HepG2 (cell line): ENCODE data around the gene INTS15. TPM values are rescaled to one million over a fixed set of nuclear protein-coding genes. Genes with fewer than 3 reads are reported as not detected.
A peak's percentile ranks its signal among the peaks of the same experiment; 100 is the strongest.

Source experiments
- DMAP1 ChIP-seq: IDR thresholded peaks from 2 replicates; pipeline ENCODE4 v1.6.1; 2016
- GPN1 ChIP-seq: sonication (generic); formaldehyde crosslinking; IDR thresholded peaks from 2 replicates; pipeline ENCODE4 v1.5.1; 2020; ENCODE audit warnings: missing genetic modification reagents, borderline replicate concordance
- HNRNPUL1 ChIP-seq: fragments of 200-400 bp; formaldehyde crosslinking; IDR thresholded peaks from 2 replicates; pipeline ENCODE4 v1.6.1; 2017; ENCODE audit warnings: low read depth, mild to moderate bottlenecking, low read length, moderate library complexity
- ISL2 ChIP-seq: sonication (generic); formaldehyde crosslinking; IDR thresholded peaks from 2 replicates; pipeline ENCODE4 v1.5.0; 2020; ENCODE audit warnings: missing genetic modification reagents
- KAT8 ChIP-seq: IDR thresholded peaks from 2 replicates; pipeline ENCODE4 v1.6.1; 2016; ENCODE audit warnings: missing genetic modification reagents, missing compliant biosample characterization
- MAFF ChIP-seq: IDR thresholded peaks from 2 replicates; pipeline ENCODE4 v1.6.1; 2011; ENCODE audit warnings: low read depth, low read length, improper control_type of control experiment
- SNAPC2 ChIP-seq: sonication (generic); formaldehyde crosslinking; IDR thresholded peaks from 2 replicates; pipeline ENCODE4 v1.8.1; 2022; ENCODE audit warnings: mild to moderate bottlenecking, missing genetic modification reagents
- XRCC5 ChIP-seq: fragments of 200-400 bp; formaldehyde crosslinking; optimal IDR thresholded peaks from 2 replicates; pipeline ENCODE3; 2017; ENCODE audit warnings: mild to moderate bottlenecking, low read length
- ZFP36L2 ChIP-seq: sonication (generic); formaldehyde crosslinking; IDR thresholded peaks from 2 replicates; pipeline ENCODE4 v1.4.0; 2020; ENCODE audit warnings: missing genetic modification reagents
- ZNF550 ChIP-seq: sonication (generic); formaldehyde crosslinking; IDR thresholded peaks from 2 replicates; pipeline ENCODE4 v1.4.0; 2020; ENCODE audit warnings: mild to moderate bottlenecking, missing genetic modification reagents, borderline replicate concordance
- ZNF567 ChIP-seq: sonication (generic); formaldehyde crosslinking; IDR thresholded peaks from 2 replicates; pipeline ENCODE4 v1.8.1; 2023; ENCODE audit warnings: mild to moderate bottlenecking, missing genetic modification reagents, borderline replicate concordance
- polyA plus RNA-seq, 8 experiments: library from polyadenylated mRNA; depleted of rRNA in 3 of 8; stranded (reverse) in 7 of 8; unstranded in 1 of 8; fragments of >200 nt; fragmentation: Illumina TruSeq in 4 of 8; extraction: Trizol in 4 of 8; gene quantifications; 2 replicates each; pipeline versions ENCODE4 v1.2.1 to v1.2.3, GENCODE V29; 2011 to 2016; ENCODE audit warnings: low read depth in 4 of 8, missing spikeins in 1 of 8, mixed read lengths in 1 of 8; ENCODE audit not compliant: insufficient read depth in 1 of 8
- total RNA-seq, 5 experiments: library from RNA; depleted of rRNA; stranded (reverse); fragments of >200 nt; fragmentation: Illumina TruSeq; extraction: Trizol; gene quantifications; 2 replicates each; pipeline ENCODE4 v1.2.3, GENCODE V29; 2016; ENCODE audit warnings: low read depth in 1 of 5
- TF ChIP-seq, protein P1 (sequence below): sonication (generic); formaldehyde crosslinking; conservative IDR thresholded peaks from 2 replicates; pipeline ENCODE4 v1.4.0; 2020; ENCODE audit warnings: mild to moderate bottlenecking, missing genetic modification reagents, moderate library complexity
- TF ChIP-seq, protein P2 (sequence below): sonication (generic); formaldehyde crosslinking; IDR thresholded peaks from 2 replicates; pipeline ENCODE4 v1.5.1; 2020; ENCODE audit warnings: missing genetic modification reagents, mild to moderate bottlenecking, borderline replicate concordance
- TF ChIP-seq, protein P3 (sequence below): sonication (generic); formaldehyde crosslinking; IDR thresholded peaks from 2 replicates; pipeline ENCODE4 v1.5.0; 2020; ENCODE audit warnings: mild to moderate bottlenecking, missing genetic modification reagents
- TF ChIP-seq, protein P4 (sequence below): sonication (generic); formaldehyde crosslinking; IDR thresholded peaks from 2 replicates; pipeline ENCODE4 v1.8.1; 2022; ENCODE audit warnings: mild to moderate bottlenecking, missing genetic modification reagents
- TF ChIP-seq, protein P5 (sequence below): sonication (generic); formaldehyde crosslinking; conservative IDR thresholded peaks from 2 replicates; pipeline ENCODE4 v1.8.0; 2022; ENCODE audit warnings: mild to moderate bottlenecking, moderate library complexity, missing genetic modification reagents

Gene INTS15
- total and polyA plus RNA-seq, 2 of the 13 experiments (the other 11 are each of a cell fraction or from before 2014, with no cell fraction given): 16.3 to 25.7 TPM

DNA sequence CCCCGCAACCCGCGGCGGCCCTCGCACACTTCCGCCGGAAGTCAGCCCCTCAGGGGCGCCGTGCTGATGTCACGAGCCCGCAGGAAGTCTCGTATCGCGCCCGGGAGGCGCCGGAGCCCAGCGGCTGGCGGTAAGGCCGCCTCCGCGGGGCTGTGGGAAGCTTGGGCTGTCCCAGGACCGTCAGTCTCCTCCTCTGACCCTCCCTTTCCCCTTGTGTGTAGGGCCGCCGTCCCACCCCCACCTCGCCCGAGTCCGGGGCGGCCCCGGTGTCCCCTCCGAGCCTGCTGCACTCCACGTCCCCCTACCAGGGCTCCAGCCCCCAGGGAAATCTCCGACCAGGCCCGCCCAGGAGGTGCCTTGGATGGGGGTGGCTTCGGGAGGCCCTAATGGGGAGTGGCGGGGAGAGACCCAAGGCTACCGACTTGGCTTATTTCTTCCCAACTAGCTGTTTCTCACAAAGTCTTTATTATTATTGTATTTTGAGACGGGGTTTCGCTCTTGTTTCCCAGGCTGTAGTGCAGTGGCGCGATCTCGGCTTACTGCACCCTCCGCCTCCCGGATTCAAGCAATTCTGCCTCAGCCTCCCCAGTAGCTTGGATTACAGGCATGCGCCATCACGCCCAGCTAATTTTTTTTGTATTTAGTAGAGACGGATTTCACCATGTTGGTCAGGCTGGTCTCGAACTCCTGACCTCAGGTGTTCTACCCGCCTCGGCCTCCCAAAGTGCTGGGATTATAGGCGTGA, 12.3 kb upstream of the INTS15 start, which contains the start of gene ZDHHC4 (continued):
- TF ChIP-seq XRCC5 (no peak), DMAP1 (CRISPR knock-in tag) (peak; percentile 51; the same call in 1 of the 2 replicates), KAT8 (peak; percentile 93), ISL2 (CRISPR knock-in tag) (peak; percentile 71; the same call in 1 of the 2 replicates), SNAPC2 (CRISPR knock-in tag) (no peak), GPN1 (no peak), ZNF550 (no peak), ZNF567 (CRISPR knock-in tag) (no peak), ZFP36L2 (CRISPR knock-in tag) (no peak), MAFF (no peak), HNRNPUL1 (no peak)
- TF ChIP-seq, protein P1, sequence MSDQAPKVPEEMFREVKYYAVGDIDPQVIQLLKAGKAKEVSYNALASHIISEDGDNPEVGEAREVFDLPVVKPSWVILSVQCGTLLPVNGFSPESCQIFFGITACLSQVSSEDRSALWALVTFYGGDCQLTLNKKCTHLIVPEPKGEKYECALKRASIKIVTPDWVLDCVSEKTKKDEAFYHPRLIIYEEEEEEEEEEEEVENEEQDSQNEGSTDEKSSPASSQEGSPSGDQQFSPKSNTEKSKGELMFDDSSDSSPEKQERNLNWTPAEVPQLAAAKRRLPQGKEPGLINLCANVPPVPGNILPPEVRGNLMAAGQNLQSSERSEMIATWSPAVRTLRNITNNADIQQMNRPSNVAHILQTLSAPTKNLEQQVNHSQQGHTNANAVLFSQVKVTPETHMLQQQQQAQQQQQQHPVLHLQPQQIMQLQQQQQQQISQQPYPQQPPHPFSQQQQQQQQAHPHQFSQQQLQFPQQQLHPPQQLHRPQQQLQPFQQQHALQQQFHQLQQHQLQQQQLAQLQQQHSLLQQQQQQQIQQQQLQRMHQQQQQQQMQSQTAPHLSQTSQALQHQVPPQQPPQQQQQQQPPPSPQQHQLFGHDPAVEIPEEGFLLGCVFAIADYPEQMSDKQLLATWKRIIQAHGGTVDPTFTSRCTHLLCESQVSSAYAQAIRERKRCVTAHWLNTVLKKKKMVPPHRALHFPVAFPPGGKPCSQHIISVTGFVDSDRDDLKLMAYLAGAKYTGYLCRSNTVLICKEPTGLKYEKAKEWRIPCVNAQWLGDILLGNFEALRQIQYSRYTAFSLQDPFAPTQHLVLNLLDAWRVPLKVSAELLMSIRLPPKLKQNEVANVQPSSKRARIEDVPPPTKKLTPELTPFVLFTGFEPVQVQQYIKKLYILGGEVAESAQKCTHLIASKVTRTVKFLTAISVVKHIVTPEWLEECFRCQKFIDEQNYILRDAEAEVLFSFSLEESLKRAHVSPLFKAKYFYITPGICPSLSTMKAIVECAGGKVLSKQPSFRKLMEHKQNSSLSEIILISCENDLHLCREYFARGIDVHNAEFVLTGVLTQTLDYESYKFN (CRISPR knock-in tag): peak; percentile 37
- TF ChIP-seq, protein P2, sequence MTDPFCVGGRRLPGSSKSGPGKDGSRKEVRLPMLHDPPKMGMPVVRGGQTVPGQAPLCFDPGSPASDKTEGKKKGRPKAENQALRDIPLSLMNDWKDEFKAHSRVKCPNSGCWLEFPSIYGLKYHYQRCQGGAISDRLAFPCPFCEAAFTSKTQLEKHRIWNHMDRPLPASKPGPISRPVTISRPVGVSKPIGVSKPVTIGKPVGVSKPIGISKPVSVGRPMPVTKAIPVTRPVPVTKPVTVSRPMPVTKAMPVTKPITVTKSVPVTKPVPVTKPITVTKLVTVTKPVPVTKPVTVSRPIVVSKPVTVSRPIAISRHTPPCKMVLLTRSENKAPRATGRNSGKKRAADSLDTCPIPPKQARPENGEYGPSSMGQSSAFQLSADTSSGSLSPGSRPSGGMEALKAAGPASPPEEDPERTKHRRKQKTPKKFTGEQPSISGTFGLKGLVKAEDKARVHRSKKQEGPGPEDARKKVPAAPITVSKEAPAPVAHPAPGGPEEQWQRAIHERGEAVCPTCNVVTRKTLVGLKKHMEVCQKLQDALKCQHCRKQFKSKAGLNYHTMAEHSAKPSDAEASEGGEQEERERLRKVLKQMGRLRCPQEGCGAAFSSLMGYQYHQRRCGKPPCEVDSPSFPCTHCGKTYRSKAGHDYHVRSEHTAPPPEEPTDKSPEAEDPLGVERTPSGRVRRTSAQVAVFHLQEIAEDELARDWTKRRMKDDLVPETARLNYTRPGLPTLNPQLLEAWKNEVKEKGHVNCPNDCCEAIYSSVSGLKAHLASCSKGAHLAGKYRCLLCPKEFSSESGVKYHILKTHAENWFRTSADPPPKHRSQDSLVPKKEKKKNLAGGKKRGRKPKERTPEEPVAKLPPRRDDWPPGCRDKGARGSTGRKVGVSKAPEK (CRISPR knock-in tag): no peak
- TF ChIP-seq, protein P3, sequence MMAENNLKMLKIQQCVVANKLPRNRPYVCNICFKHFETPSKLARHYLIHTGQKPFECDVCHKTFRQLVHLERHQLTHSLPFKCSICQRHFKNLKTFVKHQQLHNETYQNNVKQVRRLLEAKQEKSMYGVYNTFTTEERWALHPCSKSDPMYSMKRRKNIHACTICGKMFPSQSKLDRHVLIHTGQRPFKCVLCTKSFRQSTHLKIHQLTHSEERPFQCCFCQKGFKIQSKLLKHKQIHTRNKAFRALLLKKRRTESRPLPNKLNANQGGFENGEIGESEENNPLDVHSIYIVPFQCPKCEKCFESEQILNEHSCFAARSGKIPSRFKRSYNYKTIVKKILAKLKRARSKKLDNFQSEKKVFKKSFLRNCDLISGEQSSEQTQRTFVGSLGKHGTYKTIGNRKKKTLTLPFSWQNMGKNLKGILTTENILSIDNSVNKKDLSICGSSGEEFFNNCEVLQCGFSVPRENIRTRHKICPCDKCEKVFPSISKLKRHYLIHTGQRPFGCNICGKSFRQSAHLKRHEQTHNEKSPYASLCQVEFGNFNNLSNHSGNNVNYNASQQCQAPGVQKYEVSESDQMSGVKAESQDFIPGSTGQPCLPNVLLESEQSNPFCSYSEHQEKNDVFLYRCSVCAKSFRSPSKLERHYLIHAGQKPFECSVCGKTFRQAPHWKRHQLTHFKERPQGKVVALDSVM: no peak
- TF ChIP-seq, protein P4, sequence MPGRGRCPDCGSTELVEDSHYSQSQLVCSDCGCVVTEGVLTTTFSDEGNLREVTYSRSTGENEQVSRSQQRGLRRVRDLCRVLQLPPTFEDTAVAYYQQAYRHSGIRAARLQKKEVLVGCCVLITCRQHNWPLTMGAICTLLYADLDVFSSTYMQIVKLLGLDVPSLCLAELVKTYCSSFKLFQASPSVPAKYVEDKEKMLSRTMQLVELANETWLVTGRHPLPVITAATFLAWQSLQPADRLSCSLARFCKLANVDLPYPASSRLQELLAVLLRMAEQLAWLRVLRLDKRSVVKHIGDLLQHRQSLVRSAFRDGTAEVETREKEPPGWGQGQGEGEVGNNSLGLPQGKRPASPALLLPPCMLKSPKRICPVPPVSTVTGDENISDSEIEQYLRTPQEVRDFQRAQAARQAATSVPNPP: no peak
- TF ChIP-seq, protein P5, sequence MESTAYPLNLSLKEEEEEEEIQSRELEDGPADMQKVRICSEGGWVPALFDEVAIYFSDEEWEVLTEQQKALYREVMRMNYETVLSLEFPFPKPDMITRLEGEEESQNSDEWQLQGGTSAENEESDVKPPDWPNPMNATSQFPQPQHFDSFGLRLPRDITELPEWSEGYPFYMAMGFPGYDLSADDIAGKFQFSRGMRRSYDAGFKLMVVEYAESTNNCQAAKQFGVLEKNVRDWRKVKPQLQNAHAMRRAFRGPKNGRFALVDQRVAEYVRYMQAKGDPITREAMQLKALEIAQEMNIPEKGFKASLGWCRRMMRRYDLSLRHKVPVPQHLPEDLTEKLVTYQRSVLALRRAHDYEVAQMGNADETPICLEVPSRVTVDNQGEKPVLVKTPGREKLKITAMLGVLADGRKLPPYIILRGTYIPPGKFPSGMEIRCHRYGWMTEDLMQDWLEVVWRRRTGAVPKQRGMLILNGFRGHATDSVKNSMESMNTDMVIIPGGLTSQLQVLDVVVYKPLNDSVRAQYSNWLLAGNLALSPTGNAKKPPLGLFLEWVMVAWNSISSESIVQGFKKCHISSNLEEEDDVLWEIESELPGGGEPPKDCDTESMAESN (CRISPR knock-in tag): no peak; the same call in 1 of the 2 replicates
